HG03025 (cell line): ENCODE data around the gene PPP2R2C.

Experiments used
- ATAC-seq: cut with Tn5 transposase; IDR thresholded peaks from one replicate; pipeline ENCODE4 v1.9.1; 2021; ENCODE audit warnings: mild to moderate bottlenecking, moderate library complexity; ENCODE audit not compliant: unreplicated experiment, low FRiP score

The PPP2R2C gene

DNA sequence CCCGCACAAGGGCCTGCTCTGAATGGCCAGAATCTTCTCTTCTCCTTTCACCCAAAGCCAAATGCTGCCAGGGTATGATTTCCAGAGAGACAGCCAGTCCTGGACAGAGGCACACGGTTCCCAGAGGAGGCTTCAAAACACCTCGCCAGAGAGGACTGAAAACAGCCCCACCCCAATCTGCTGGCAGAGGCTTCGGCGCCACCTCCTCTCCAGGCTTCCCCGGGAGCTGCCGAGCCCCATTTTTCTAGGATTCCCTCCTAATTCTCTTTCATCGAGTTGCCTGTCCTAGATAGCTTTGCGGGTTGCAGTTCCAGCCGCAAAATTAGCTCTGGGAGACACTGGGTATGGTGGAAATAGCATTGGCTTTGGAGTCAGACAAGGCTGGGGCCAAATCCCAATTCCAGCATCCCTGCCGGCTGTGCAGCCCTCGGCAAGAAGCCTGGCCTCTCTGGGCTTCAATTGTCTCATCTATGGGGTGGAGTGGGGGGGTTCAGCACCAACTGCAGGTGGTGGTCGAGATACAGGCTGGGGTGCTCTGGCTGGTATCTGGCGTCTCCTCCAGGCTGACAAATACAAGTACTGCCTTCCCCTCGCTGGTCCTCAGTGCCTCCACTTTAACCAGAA lies 22.6 kb downstream of the PPP2R2C start:
- no peak for ATAC-seq

- ATAC-seq: no peak
These were observed 23.1 kb downstream of the PPP2R2C start for GRCh38 chr4:6449335-6449734.

DNA sequence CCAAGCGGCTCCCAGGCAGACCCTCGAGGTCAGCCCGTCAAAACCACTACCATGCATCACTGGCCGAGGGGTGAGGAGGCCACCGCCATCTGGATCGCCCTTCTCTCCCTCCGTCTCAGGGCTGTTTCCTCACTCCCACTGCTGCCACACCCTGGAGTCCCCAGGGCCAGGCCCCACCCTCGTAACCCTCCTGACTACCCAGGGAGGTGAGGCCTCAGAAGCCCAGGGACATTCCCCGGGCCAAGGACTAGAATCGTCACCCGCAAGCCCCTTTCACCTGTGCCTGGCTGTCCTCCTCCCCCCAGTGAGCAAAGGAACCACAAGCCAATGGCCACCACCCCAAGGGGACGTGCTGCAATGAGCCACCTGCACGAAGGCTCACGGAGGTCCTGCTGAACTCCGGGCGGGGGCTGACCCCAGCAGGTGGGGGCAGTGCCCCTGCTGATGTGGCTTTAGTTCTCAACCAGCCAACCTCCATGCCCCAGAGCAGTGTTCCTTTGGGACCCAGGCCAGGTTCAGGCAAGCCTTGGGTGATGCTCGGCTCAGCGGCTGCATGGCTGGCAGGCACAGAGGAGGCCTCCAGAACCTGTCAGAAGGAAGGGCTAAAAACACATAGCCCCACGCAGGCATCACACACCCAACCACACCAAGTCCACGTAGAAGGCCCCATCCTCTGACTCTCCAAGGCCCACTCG lies 23.8 kb downstream of the PPP2R2C start:
- no peak for ATAC-seq

DNA sequence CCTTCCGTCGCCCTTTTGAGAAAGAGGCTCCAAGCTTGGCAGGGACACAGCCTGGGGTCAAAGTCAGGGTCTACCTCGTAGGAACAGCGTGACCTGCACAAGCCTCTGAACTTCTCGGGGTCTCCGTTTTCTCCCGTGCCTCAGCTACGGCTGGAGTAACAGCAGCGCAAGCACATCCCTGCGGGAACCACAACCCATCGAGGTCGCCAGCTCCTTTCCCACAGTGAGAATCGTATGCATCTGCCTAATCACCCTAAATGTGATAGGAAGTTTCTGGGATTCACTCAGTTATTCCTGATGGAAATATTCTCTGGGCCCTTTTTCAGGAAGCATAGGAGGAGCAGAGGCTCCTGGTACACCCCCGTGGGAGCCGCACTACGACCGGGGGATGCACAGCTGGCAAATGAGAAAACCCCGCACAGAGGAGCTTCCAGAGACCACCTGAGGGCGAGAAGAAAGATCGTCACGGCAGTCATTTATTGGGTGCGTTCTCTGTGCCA lies 24.7 kb downstream of the PPP2R2C start:
- no peak for ATAC-seq

DNA sequence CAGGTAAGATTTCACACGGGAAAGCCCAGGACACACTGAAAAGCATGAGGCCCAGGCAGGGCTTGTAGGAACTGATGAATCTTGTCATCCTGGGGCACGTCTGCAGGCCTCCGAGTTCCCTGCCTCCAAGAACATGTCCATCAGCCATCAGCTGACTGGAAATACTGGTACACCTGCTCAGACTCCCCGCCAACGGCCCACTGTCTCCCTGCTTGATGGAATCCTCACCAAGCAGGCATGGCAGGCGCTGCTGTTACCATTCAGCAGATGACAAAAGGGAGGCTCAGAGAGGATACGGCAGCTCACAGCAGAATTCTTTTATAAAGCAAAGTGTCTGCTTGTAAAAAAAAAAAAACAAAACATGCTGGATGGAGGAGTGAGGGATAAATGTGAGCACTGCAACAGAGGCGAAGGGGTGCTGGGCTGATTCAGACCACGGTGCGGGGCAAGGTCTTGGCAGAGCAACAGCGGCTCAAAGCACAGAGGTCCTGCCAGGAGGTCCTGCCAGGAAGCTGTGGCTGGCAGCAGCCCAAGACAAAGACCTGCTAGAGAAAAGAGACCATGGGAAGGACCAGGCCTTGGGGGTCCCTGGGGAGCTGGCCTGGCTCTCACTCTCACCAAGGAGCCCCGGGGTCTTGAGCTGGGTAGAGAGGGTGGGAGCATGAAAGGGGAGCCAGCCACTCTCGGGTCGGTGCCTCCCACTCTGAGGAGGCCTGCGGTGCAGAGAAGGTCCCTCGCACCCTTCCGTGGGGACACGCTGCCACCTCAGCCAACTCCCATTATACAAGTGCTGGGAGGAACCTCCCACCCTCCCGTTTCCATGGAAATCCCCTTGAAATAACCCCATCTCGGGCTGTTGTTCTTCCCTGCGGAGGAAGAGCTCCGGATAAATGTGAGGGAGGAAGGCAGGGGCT lies 25.6 kb downstream of the PPP2R2C start:
- no peak for ATAC-seq

DNA sequence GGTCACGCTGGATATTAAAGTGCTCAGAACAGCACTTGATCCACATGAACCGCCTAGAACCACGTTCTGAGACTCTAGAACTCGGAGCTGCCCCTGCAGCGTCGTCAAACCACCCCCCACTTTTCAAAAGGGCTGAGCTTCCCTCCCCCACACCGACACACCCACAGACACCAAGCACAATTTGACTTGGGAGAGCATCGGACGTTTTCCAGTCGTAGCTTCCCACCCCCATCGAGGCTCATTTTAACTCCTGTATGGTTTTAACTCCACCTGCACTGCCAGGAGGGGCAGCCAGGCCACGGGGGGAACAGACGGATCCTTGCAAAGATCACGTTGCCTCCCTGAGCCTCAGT lies 26.3 kb downstream of the PPP2R2C start:
- ATAC-seq: no peak

DNA sequence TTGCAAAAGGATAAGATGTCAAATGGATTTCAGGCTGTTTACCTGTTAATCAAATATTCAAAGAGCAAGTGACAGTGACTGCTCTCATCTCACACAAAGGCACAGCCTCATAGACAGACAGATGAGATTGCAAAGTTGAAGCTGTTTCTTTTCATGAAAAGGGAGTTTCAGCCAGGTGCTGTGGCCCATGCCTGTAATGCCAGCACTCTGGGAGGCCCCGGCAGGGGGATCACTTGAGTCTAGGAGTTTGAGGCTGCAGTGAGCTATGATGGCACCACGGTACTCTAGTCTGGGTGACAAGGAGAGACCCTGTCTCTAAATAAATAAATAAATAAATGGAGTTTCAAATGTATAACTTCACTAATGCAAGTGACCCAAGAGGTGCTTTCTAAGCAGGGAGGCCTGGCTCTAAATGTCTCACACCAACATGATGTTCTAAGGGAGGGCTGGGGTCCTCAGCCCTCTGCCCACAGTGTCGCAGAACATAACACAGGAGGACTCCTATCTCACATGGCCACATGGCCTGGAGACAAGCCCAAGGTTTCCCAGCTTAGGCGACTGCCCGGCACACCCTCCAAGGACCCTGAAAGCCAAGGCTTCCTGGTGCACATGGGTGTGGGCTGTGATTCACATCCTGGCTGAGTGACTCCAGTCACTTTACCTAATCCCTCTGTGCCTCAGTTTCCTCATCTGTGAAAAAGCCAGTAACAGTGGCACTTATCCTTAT lies 26.8 kb downstream of the PPP2R2C start:
- no peak for ATAC-seq

- no peak for ATAC-seq
These were observed 27.8 kb downstream of the PPP2R2C start for GRCh38 chr4:6444582-6444981.

GRCh38 chr4:6443035-6444023 lies 29.1 kb downstream of the PPP2R2C start:
- no peak for ATAC-seq

GRCh38 chr4:6442555-6442954 lies 29.9 kb downstream of the PPP2R2C start:
- no peak for ATAC-seq

DNA sequence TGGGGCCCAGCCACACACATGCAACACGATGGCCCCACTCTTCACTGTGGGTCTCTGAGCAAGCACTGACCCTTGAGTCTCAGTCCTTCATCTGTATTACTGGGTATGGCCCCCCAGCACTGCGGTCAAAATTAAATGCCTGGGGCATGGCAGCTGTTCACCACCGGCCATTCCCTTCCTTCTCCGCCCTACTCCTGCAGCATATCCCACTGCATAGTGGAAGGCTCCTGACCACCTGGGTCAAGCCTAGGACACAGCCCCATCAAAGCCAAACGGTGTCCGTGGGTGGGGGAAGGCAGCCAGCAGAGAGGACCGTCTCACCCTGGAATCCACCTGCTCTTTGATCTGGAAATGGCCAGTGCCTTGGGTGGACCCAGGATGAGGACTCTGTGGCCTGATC lies 30.7 kb downstream of the PPP2R2C start:
- no peak for ATAC-seq

- ATAC-seq: no peak
These were observed 31.2 kb downstream of the PPP2R2C start for GRCh38 chr4:6441202-6441582.

GRCh38 chr4:6440506-6441201 lies 31.8 kb downstream of the PPP2R2C start:
- no peak for ATAC-seq

GRCh38 chr4:6439120-6439762 lies 33.2 kb downstream of the PPP2R2C start:
- no peak for ATAC-seq

DNA sequence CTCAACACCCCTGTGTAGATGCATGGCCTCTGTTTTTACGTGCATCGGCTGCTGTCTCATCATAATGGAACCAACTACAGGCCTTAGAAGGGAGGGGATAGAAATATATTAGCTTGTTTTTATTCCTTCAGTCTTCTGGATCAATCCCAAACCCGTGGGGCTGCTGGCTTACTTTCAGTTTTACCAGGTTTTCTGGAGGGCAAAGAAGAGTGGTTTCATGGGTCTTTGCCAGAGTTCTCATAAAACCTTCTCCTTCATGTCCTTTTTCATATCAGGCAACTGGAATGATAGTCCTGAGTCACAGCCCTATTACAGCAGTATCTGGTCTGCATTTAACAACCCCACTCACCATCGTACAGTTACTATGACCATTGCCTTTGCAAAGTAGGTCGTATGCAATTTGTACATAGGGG lies 34.6 kb downstream of the PPP2R2C start:
- no peak for ATAC-seq

DNA sequence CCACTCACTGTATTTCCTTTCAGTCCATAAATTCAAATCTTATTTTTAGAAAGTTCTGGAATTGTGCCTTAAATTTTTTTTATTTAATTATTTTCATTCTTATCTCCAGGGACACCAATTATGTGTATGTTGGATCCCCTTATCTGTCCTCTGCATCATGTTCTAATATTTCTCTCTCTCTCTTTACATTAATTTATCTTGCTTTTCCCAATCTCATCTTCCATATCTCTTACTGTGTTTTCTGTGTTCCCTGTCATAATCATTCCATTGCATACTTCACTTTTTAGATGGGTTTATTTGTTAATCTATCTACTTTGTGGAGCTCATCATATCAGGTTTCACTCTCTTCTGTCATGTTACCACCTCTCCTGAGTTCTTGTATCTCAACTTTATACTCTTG lies 37.4 kb downstream of the PPP2R2C start:
- no peak for ATAC-seq

DNA sequence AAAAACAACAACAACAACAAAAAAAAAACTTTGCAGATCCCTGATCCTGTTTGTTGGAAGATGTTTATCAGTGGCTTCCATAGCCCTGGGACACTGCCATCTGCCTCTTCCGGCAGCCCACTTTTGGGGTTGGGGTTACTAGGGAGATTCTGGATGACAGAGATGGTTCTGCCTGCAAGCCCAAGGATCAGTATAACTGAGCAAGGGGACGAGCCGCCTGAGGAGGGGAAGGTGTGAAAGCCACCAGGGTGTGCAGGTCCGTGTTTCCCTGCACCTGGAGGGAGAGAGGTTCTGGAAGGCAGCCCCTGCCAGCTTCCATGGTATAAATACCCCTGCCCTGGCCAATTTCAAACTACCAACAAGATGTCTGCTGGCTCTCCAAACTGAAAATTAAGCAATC lies 41.5 kb downstream of the PPP2R2C start:
- no peak for ATAC-seq

GRCh38 chr4:6427439-6428090 lies 44.8 kb downstream of the PPP2R2C start:
- no peak for ATAC-seq
